GM18870 (cell line): ENCODE measurements around the gene CARNS1.
"Not testable (repeated sequence)": the region's sequence is repeated elsewhere in the genome, so short reads cannot be mapped to it uniquely, and the experiment has no call there.

Experiments
- ATAC-seq: cut with Tn5 transposase; IDR thresholded peaks from one replicate; pipeline ENCODE4 v1.9.1; 2021; ENCODE audit warnings: moderate library complexity; ENCODE audit not compliant: unreplicated experiment

The CARNS1 gene

GRCh38 chr11:67395555-67396258, 19.8 kb upstream of the CARNS1 start:
- no peak for ATAC-seq

- no peak for ATAC-seq
Observed at GRCh38 chr11:67396259-67396581, 19.3 kb upstream of the CARNS1 start.

- ATAC-seq = no peak
Observed at GRCh38 chr11:67396587-67397389, 18.7 kb upstream of the CARNS1 start.

- no peak for ATAC-seq
Observed at GRCh38 chr11:67397536-67397935, 17.9 kb upstream of the CARNS1 start.

GRCh38 chr11:67397986-67398660, 17.4 kb upstream of the CARNS1 start:
- ATAC-seq = no peak

GRCh38 chr11:67398661-67399563, 16.6 kb upstream of the CARNS1 start:
- no peak for ATAC-seq

- no peak for ATAC-seq
Observed at GRCh38 chr11:67400251-67400941, 15.1 kb upstream of the CARNS1 start.

GRCh38 chr11:67400942-67401494, 14.5 kb upstream of the CARNS1 start:
- no peak for ATAC-seq

GRCh38 chr11:67401495-67402191, 13.8 kb upstream of the CARNS1 start, which contains the start of gene PPP1CA:
Gene PPP1CA (minus strand): TSS chr11:67401858. CDS start chr11:67401782, 76 bp downstream.
- ATAC-seq = no peak

GRCh38 chr11:67402192-67402839, 13.2 kb upstream of the CARNS1 start:
- ATAC-seq = not testable (repeated sequence)

GRCh38 chr11:67403085-67403484, 12.4 kb upstream of the CARNS1 start:
- ATAC-seq = not testable (repeated sequence)

GRCh38 chr11:67404515-67405195, 10.8 kb upstream of the CARNS1 start:
- ATAC-seq = no peak

- ATAC-seq = no peak
Observed at GRCh38 chr11:67405196-67405567, 10.3 kb upstream of the CARNS1 start.

- no peak for ATAC-seq
Observed at GRCh38 chr11:67405688-67406339, 9.7 kb upstream of the CARNS1 start.

- ATAC-seq = no peak
Observed at GRCh38 chr11:67406420-67406968, 9.0 kb upstream of the CARNS1 start.

GRCh38 chr11:67406969-67407687, 8.3 kb upstream of the CARNS1 start:
- ATAC-seq = no peak

GRCh38 chr11:67407688-67408163, 7.8 kb upstream of the CARNS1 start:
- no peak for ATAC-seq
